SK-N-SH (cell line): ENCODE data around the gene AGRP. TPM values are rescaled to one million over a fixed set of nuclear protein-coding genes. Genes with fewer than 3 reads are reported as not detected.

Source experiments
- CTCF ChIA-PET: fragments of 300-600, 350-600 bp; formaldehyde crosslinking; extraction: SDS; loops from one replicate; lab custom pipeline; 2021; lab: Yijun Ruan, JAX
- POLR2A ChIA-PET: fragments of 350-600 bp; sonication (Branson Sonifier 250); formaldehyde crosslinking; extraction: SDS; loops from one replicate; lab custom pipeline; 2020; ENCODE audit warnings: antibody characterized with exemption, inconsistent platforms; lab: Yijun Ruan, JAX
- DNase-seq: peaks from one replicate; pipeline ENCODE4 v3.0.0; 2012
- H2AFZ ChIP-seq: fragments of 200-600 bp; sonication (generic); 2 replicates; pipeline ENCODE4 v1.8.1; 2016; ENCODE audit warnings: antibody characterized with exemption, mild to moderate bottlenecking, low read depth
- H3F3A ChIP-seq: fragments of 200-600 bp; sonication (generic); replicated peaks from 2 replicates; pipeline ENCODE3; 2016; ENCODE audit warnings: antibody characterized with exemption, mild to moderate bottlenecking; ENCODE audit not compliant: insufficient read depth
- H3K27ac ChIP-seq, 2 experiments: fragments of 200-500 bp in 1 of 2; fragments of 200-600 bp in 1 of 2; sonication (Bioruptor generic) in 1 of 2; sonication (generic), shearing (Covaris generic) in 1 of 2; 2 replicates each; pipeline versions ENCODE4 v1.5.1 to v1.6.1; 2014 to 2016; ENCODE audit warnings: low read depth in 2 of 2, inconsistent platforms in 1 of 2, low read length in 1 of 2, mild to moderate bottlenecking in 1 of 2, mixed read lengths in 1 of 2
- H3K27me3 ChIP-seq: fragments of 200-600 bp; sonication (generic), shearing (Covaris generic); 2 replicates; pipeline ENCODE4 v1.6.1; 2016; ENCODE audit warnings: mixed run types; ENCODE audit not compliant: insufficient read depth
- H3K36me3 ChIP-seq, 2 experiments: fragments of 200-500 bp in 1 of 2; fragments of 200-600 bp in 1 of 2; sonication (Bioruptor generic) in 1 of 2; sonication (generic) in 1 of 2; replicated peaks in 1 of 2; 2 replicates each; pipeline versions ENCODE3 to v1.5.1; 2014 to 2016; ENCODE audit warnings: low read length in 1 of 2, mild to moderate bottlenecking in 1 of 2; ENCODE audit not compliant: insufficient read depth in 2 of 2, control insufficient read depth in 1 of 2
- H3K4me1 ChIP-seq, 2 experiments: fragments of 200-500 bp in 1 of 2; fragments of 200-600 bp in 1 of 2; sonication (Bioruptor generic) in 1 of 2; sonication (generic), shearing (Covaris generic) in 1 of 2; 2 replicates each; pipeline versions ENCODE4 v1.5.1 to v1.6.1; 2014 to 2016; ENCODE audit warnings: low read depth in 1 of 2, low read length in 1 of 2, mixed run types in 1 of 2; ENCODE audit not compliant: insufficient read depth in 2 of 2, control insufficient read depth in 1 of 2
- H3K4me2 ChIP-seq: fragments of 200-600 bp; sonication (generic), shearing (Covaris generic); 2 replicates; pipeline ENCODE4 v1.6.1; 2017; ENCODE audit warnings: mixed run types
- H3K4me3 ChIP-seq, 2 experiments: fragments of 200-500 bp in 1 of 2; fragments of 200-600 bp in 1 of 2; sonication (Bioruptor generic) in 1 of 2; sonication (generic), shearing (Covaris generic) in 1 of 2; 2 replicates each; pipeline versions ENCODE4 v1.5.1 to v1.8.1; 2014 to 2016; ENCODE audit warnings: low read depth in 2 of 2, inconsistent platforms in 1 of 2, low read length in 1 of 2, mild to moderate bottlenecking in 1 of 2, mixed read lengths in 1 of 2, moderate library complexity in 1 of 2
- H3K79me2 ChIP-seq: fragments of 200-600 bp; sonication (generic); 2 replicates; pipeline ENCODE4 v1.8.1; 2017; ENCODE audit warnings: mild to moderate bottlenecking; ENCODE audit not compliant: insufficient read depth
- H3K9ac ChIP-seq: fragments of 200-600 bp; sonication (generic); 2 replicates; pipeline ENCODE4 v1.6.1; 2017; ENCODE audit warnings: mixed run types
- H3K9me2 ChIP-seq: fragments of 200-600 bp; sonication (generic); 2 replicates; pipeline ENCODE4 v1.6.1; 2017; ENCODE audit warnings: mixed run types
- H3K9me3 ChIP-seq: fragments of 200-600 bp; sonication (generic); 2 replicates; pipeline ENCODE4 v1.6.1; 2017; ENCODE audit warnings: mixed run types, mild to moderate bottlenecking, moderate library complexity
- H4K20me1 ChIP-seq: fragments of 200-600 bp; sonication (generic); 2 replicates; pipeline ENCODE4 v1.6.1; 2017; ENCODE audit warnings: mild to moderate bottlenecking, mixed run types; ENCODE audit not compliant: insufficient read depth
- CHD2 ChIP-seq: fragments of 150-350 bp; IDR thresholded peaks from 2 replicates; pipeline ENCODE4 v1.6.1; 2018; ENCODE audit warnings: low read length; ENCODE audit not compliant: partially characterized antibody
- CTCF ChIP-seq: fragments of 200-600 bp; sonication (generic); IDR thresholded peaks from 2 replicates; pipeline ENCODE4 v1.6.1; 2017; ENCODE audit warnings: antibody characterized with exemption, mild to moderate bottlenecking, moderate library complexity
- EP300 ChIP-seq, 2 experiments: IDR thresholded peaks; 2 replicates each; pipeline versions ENCODE4 v1.4.0 to v1.6.1; 2012; ENCODE audit warnings: borderline replicate concordance in 1 of 2, low read depth in 1 of 2, low read length in 1 of 2
- EZH2phosphoT487 ChIP-seq: fragments of 200-600 bp; sonication (generic); IDR thresholded peaks from 2 replicates; pipeline ENCODE4 v1.6.1; 2017; ENCODE audit warnings: low read depth, mixed run types, mild to moderate bottlenecking, antibody characterized with exemption, moderate library complexity, borderline replicate concordance
- FOSL2 ChIP-seq: IDR thresholded peaks from 2 replicates; pipeline ENCODE4 v1.4.0; 2012; ENCODE audit warnings: low read depth, mild to moderate bottlenecking, moderate library complexity, borderline replicate concordance
- FOXJ3 ChIP-seq: sonication (generic); formaldehyde crosslinking; IDR thresholded peaks from 2 replicates; pipeline ENCODE4 v1.5.1; 2020; ENCODE audit warnings: mild to moderate bottlenecking, missing genetic modification reagents
- FOXM1 ChIP-seq: IDR thresholded peaks from 2 replicates; pipeline ENCODE4 v1.4.0; 2012; ENCODE audit warnings: low read depth, mild to moderate bottlenecking
- GABPA ChIP-seq: IDR thresholded peaks from 2 replicates; pipeline ENCODE4 v1.4.0; 2012; ENCODE audit warnings: low read depth, mild to moderate bottlenecking
- GATA2 ChIP-seq: sonication (generic); formaldehyde crosslinking; IDR thresholded peaks from 2 replicates; pipeline ENCODE4 v1.5.0; 2020; ENCODE audit warnings: mild to moderate bottlenecking, missing genetic modification reagents
- IRF3 ChIP-seq: fragments of 150-350 bp; IDR thresholded peaks from 2 replicates; pipeline ENCODE4 v1.6.1; 2016; ENCODE audit warnings: mild to moderate bottlenecking, low read depth, low read length
- MAX ChIP-seq: IDR thresholded peaks from 2 replicates; pipeline ENCODE4 v1.4.0; 2012; ENCODE audit warnings: low read depth
- MEF2A ChIP-seq: IDR thresholded peaks from 2 replicates; pipeline ENCODE4 v1.4.0; 2012; ENCODE audit warnings: low read depth, borderline replicate concordance
- MXI1 ChIP-seq: IDR thresholded peaks from 2 replicates; pipeline ENCODE4 v1.6.1; 2012; ENCODE audit warnings: mild to moderate bottlenecking, low read depth, low read length, improper control_type of control experiment
- NFIC ChIP-seq: IDR thresholded peaks from 2 replicates; pipeline ENCODE4 v1.4.0; 2012; ENCODE audit warnings: borderline replicate concordance
- NRF1 ChIP-seq: IDR thresholded peaks from 2 replicates; pipeline ENCODE4 v1.6.1; 2012; ENCODE audit warnings: low read depth, mild to moderate bottlenecking, low read length
- PBX3 ChIP-seq: IDR thresholded peaks from 2 replicates; pipeline ENCODE4; 2012
- POLR2AphosphoS5 ChIP-seq: IDR thresholded peaks from 2 replicates; pipeline ENCODE4 v1.6.1; 2012; ENCODE audit warnings: low read depth, low read length
- RAD21 ChIP-seq: IDR thresholded peaks from 2 replicates; pipeline ENCODE4 v1.6.1; 2012; ENCODE audit warnings: mild to moderate bottlenecking, low read length
- RFX5 ChIP-seq: IDR thresholded peaks from 2 replicates; pipeline ENCODE4 v1.6.1; 2012; ENCODE audit warnings: mild to moderate bottlenecking, improper control_type of control experiment, low read length
- RXRA ChIP-seq: IDR thresholded peaks from 2 replicates; pipeline ENCODE4 v1.4.0; 2012; ENCODE audit warnings: low read depth, mild to moderate bottlenecking, borderline replicate concordance
- SIN3A ChIP-seq: IDR thresholded peaks from 2 replicates; pipeline ENCODE4 v1.6.1; 2012; ENCODE audit warnings: low read depth, mild to moderate bottlenecking, low read length, moderate library complexity, borderline replicate concordance
- SMC3 ChIP-seq: IDR thresholded peaks from 2 replicates; pipeline ENCODE4 v1.6.1; 2012; ENCODE audit warnings: low read depth, low read length, improper control_type of control experiment
- TCF12 ChIP-seq: IDR thresholded peaks from 2 replicates; pipeline ENCODE4 v1.4.0; 2012
- TEAD4 ChIP-seq: IDR thresholded peaks from 2 replicates; pipeline ENCODE4 v1.4.0; 2012; ENCODE audit warnings: mild to moderate bottlenecking, borderline replicate concordance; ENCODE audit not compliant: insufficient read depth
- USF1 ChIP-seq: IDR thresholded peaks from 2 replicates; pipeline ENCODE4 v1.4.0; 2012; ENCODE audit warnings: low read depth, borderline replicate concordance
- WGBS: methylation state at CpG from one replicate; pipeline ENCODE4 v1.1.6; 2017; ENCODE audit warnings: low lambda C conversion rate; 5-methylcytosine and 5-hydroxymethylcytosine counted together
- polyA plus RNA-seq, 3 experiments: library from polyadenylated mRNA; depleted of rRNA; stranded (reverse); fragments of >200 nt; gene quantifications; 2 replicates each; pipeline ENCODE4 v1.2.3, GENCODE V29; 2012

The AGRP gene
- polyA plus RNA-seq, 1 of the 3 experiments (the other 2 are of a cell fraction), result not detected

GRCh38 chr16:67480833-67481560, 2.4 kb downstream of the AGRP start, which contains the start of gene ATP6V0D1 (continued):
- TF ChIP-seq POLR2AphosphoS5 (peak; percentile 60), TCF12 (no peak; the same call in 1 of the 2 replicates), RXRA (no peak), GATA2 (CRISPR knock-in tag) (no peak), SIN3A (peak; percentile 99), GABPA (peak; percentile 69), TEAD4 (no peak), NFIC (no peak; the same call in 1 of the 2 replicates), FOSL2 (no peak), FOXJ3 (no peak), EP300 (IDR thresholded peaks at IDR 0.05; ENCODE audit: borderline replicate concordance in 1 of 2, low read depth in 1 of 2, low read length in 1 of 2) (no peak), SMC3 (peak; percentile 30; the same call in 1 of the 2 replicates), FOXM1 (no peak), MXI1 (peak; percentile 94)

- peaks cover 51% of the 10 kb centered on the region for H4K20me1 ChIP-seq
- H3K9me2 ChIP-seq, result no peaks in the 10 kb centered on the region
- no peak overlapping the region for H3K9ac ChIP-seq
- no peak for TF ChIP-seq RAD21
- TF ChIP-seq SMC3, result no peak
- TF ChIP-seq MEF2A, result no peak
- no peak for TF ChIP-seq USF1
- TF ChIP-seq GATA2 (CRISPR knock-in tag), result no peak
- TF ChIP-seq CHD2, result no peak
- TF ChIP-seq FOXM1, result no peak
- TF ChIP-seq FOXJ3, result no peak
- no peak for TF ChIP-seq CTCF
- no peak for TF ChIP-seq SIN3A
- no peak for TF ChIP-seq NRF1
- no peak for TF ChIP-seq MAX
- no peak for TF ChIP-seq PBX3
- no peak for TF ChIP-seq EZH2phosphoT487
- no peak for TF ChIP-seq IRF3
- TF ChIP-seq RFX5, result no peak
- no peak for TF ChIP-seq MXI1
- ChIA-PET CTCF (interaction anchor here (1.3 to 4.1 kb wide), 4 partner anchors 10 to 85 kb away, joined by 4 to 29 read pairs (median 7); partner anchors contain the start of gene TPPP3), POLR2A (no interaction called here)
- H3K9me3 ChIP-seq, result no peaks in the 10 kb centered on the region
- no peak for DNase-seq
- H3K27me3 ChIP-seq, result no peaks in the 10 kb centered on the region
- H3K36me3 ChIP-seq, result peaks cover 0 to 14% of the 10 kb centered on the region in 2 experiments
- H3F3A ChIP-seq, result no peaks in the 10 kb centered on the region
- 94% methylated on average over 8 of the region's 8 CpGs for WGBS
- no peak overlapping the region for H2AFZ ChIP-seq
- H3K79me2 ChIP-seq, result peaks cover 96% of the 10 kb centered on the region
- no peak overlapping the region for H3K4me3 ChIP-seq
- no peak overlapping the region for H3K4me2 ChIP-seq
- H3K27ac ChIP-seq, result no peak overlapping the region
- H3K4me1 ChIP-seq, result peaks cover 6 to 19% of the 10 kb centered on the region in 2 experiments; a peak in 1 of 4 replicates
Measured at GRCh38 chr16:67477960-67478554, 5.3 kb downstream of the AGRP start.
